ENCODE data around the gene OR6S1.

OR6S1 gene, protein sequence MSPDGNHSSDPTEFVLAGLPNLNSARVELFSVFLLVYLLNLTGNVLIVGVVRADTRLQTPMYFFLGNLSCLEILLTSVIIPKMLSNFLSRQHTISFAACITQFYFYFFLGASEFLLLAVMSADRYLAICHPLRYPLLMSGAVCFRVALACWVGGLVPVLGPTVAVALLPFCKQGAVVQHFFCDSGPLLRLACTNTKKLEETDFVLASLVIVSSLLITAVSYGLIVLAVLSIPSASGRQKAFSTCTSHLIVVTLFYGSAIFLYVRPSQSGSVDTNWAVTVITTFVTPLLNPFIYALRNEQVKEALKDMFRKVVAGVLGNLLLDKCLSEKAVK

DNA sequence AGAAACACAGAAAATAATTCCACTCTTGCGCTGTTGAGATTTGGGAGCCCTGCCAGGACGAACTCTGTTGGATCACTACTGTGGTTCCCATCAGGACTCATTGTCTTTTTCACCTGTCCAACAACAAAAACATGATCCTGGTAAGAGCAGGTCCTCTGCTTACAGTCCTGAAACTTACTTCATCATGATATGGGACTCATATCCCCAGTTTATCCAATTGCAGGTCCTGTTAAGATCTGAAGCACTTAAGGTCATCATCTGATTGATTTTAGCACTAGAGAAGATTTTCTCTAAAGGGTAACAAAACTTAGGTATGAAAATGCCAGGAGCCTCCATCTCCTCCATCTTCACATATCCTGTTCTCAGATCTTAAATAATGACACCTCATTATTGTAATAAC lies at the start of gene OR6S1:
Gene OR6S1 (minus strand): TSS at position 101 of the 400 bp plus-strand sequence. CDS start 0 bp downstream, at position 101.
- DNase-seq (ENCODE audit: insufficient read length, low spot score): no peak
- no peak for FAIRE-seq

DNA sequence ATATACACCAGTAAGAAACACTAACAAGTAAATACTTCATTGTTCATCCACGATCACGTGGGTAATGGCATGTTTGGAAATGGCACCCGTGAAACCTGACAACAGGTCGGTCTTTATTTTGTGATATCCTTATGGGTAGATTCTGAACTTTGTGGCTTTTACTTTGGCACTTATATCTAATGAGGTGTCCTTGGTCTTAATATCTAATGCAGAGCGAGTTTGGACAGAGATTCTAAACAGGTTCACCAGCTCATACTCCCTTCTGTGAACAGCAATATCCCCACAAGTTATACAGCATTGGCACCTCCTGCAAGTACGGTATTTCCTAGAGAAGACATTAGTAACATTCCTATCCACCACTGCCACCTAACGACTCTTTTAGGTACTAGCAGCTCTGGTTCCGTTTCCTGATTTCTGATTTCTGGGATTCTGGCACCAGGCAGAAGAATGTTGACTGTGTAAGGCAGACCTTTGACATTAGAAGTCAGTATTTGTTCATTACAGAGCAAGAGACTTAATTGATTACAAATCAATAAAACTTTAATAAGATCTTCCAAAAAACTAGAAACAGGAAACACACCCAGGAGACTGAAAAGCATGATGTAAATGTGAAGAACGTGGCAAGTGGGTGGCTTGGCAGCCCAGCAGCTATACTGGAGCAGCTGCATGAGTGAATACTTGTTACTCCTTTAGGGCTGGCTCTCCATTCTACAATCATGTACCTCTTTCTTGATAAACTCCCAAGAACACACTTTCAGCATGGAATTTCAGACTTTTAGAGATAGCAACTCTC lies 49.6 kb upstream of the OR6S1 start:
- no peak for FAIRE-seq
- DNase-seq (ENCODE audit: insufficient read length, low spot score): peak; percentile 54

DNA sequence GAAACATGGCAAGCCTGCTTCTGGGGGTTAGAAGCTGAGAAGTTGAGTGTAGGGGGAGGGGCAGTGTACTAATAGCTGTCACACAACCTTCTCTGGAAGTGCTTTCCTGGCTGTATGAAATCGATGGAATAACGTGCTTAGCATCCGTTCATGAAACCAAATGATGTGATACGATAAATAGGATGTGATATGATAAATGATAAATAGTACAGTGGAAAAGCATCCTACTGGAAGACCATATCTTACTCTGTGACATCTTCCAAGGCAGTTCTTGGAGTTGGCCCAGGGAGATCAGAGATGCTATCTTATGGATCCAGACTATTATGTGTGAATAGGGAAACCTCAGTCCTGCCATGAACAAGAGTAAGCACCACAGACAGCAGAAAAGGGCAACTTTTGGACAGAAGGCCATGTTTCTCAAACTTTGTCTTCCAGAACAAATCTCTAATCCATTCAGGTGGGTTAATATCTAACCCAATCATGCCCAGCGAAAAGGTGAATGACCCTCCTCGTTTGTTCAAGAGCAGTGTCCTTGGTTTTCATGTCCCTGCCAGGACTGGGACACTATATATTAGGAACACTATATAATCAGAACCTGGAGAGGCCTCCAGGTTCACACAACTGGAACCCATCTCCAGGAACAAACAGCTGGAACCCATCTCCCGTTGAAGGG lies 46.8 kb upstream of the OR6S1 start, which contains the start of gene ANG:
Gene ANG (plus strand): TSS at position 598 of the 673 bp plus-strand sequence. CDS start 4,801 bp downstream, outside the sequence.
- DNase-seq (ENCODE audit: insufficient read length, low spot score): no peak
- FAIRE-seq: no peak

DNA sequence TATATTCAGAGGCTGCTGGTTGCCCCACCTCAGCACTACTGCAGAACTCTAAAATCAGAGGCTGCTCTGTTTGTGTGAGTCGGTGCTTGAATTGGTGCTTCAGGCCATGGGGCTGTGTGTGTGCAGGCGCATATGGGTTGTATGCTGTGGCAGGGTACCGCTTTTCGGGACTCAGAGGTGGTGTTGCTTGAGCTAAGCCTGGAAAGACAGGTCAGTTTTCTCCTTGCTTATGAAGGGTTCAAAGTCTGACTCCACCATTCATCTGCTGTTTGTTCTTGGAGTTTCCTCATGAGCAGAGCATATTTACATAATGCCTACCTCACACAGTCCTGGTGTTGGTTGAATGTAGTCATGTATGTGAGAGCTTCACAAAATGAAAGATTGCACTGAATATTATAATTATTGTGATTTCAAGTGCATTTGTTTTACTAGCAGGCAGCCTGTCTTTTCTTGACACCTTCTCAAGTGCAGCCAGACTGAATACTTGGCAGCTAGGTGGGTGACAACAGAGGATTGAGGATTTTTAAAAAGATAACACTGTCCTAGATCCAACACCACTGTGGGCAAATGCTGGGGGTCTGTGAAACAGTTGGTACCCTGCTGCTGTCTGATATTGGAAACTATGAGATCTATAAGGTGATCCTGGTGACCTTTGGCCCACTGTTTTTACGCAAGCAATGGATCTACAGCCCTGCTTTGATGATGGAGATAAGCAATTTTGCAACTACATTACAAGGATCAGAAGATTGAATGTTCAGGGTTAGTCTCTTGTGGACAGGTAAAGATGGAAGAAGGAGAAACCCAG lies 46.1 kb upstream of the OR6S1 start:
- DNase-seq (ENCODE audit: insufficient read length, low spot score) (no peak), FAIRE-seq (no peak)

DNA sequence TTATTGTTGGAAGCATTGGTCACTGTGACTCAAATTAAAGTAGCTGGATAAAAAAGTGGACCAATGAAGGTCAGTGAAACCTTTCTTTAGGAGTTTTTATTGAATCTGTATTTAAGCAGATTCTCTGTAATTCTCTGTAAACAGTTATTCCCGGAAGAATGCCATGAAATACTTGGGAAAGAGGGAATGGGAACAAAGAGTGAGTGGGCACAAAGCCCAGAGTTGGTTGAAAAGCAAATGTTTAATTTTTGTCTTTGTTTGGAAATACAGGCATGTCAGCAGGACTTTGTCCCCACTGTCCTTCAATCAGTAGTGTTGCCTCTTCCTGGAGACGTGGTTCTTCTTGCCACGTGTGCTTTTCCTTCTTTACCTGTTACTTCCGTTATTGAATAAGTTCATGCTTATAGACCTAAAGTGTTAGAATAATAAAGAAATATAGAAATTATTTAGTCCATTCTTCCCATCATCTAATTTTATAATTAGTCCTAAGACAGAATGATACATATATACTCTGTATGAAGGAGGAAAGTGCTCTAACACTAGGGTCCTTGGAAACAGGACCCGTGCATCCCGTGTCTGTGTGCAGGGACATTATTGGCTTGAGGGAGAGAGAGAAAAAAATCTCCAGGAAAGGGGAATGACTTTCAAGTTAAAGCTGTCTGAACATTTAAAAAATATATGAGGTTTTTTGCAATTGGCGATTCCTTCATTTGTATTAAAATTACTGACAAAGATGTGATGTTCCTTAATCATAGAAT lies 45.1 kb upstream of the OR6S1 start:
- DNase-seq (ENCODE audit: insufficient read length, low spot score): no peak
- no peak for FAIRE-seq

DNA sequence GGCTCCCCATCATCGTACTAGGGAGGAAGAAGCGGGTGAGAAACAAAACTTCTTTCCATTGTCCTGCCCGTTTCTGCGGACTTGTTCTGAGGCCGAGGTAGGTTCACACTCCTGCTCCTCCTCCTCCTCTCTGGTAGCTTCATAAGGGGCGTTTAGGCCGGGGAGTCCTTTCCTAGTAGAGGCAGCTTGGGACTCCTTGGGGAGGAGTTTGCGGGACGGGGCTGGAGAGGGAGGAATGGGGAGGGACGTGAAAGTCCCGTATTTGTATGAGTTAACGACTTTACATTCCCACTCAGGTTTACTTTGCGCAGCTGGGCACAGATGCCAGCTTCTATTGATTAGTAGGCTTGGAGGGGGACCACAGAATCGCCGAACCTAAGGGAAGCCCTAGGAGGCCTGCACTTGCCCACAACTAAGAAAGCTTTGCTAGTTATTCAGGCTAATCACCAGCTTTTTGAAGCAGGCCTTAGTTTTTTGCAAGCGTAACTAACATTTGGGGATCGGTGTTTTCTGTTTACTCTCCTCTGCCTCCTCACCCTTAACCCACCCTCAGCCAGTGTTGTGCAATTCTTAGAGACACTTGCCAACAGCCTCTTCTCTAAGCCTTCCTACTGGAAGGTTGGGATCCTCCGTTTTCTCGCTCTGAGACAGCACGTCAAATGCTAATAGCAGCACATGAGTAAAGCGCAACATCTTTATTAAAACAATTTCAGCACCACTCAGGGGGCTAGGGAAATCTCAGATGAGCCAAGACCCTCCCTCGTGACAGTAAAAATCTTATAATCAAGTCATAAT lies 43.4 kb upstream of the OR6S1 start:
- DNase-seq (ENCODE audit: insufficient read length, low spot score) (no peak), FAIRE-seq (no peak)

DNA sequence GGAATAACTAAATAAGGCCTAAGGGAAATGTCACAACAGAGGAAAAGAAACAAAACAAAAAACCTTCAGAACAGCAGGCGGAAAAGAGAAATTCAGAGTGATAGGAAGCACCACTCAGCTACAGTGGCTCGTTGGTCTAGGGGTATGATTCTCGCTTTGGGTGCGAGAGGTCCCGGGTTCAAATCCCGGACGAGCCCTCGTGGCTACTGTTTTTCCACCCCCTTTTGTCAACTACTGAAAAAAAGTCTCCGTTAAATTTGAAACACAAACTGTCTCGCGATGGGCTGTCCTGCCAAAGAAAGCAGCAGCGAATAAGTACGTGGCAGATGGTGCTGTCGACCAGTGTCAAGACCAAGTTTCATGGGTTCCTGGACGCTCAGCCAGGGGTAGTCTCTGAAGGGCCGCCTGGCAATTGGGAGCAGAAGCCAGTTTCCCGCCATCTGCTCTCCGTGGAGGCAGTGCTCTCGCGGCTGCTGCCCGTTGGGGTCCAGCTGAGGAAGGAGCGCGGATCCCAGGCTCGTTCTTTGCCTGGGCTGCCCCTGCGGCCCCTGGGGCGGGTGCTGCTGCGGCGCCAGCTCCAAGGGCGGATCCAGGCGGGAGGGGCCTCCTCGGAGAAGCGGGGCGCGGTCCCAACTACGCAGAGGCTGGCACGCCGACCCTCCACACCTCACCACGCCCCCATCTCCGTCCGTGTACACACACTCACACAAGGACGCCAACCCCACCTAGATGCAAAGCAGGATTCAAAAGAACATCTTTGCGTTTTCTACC lies 42.6 kb upstream of the OR6S1 start, which contains the start of gene RNASE4:
Gene RNASE4 (plus strand): TSS at position 670 of the 771 bp plus-strand sequence. CDS start 14,812 bp downstream, outside the sequence.
- DNase-seq (ENCODE audit: insufficient read length, low spot score) (no peak), FAIRE-seq (no peak)

DNA sequence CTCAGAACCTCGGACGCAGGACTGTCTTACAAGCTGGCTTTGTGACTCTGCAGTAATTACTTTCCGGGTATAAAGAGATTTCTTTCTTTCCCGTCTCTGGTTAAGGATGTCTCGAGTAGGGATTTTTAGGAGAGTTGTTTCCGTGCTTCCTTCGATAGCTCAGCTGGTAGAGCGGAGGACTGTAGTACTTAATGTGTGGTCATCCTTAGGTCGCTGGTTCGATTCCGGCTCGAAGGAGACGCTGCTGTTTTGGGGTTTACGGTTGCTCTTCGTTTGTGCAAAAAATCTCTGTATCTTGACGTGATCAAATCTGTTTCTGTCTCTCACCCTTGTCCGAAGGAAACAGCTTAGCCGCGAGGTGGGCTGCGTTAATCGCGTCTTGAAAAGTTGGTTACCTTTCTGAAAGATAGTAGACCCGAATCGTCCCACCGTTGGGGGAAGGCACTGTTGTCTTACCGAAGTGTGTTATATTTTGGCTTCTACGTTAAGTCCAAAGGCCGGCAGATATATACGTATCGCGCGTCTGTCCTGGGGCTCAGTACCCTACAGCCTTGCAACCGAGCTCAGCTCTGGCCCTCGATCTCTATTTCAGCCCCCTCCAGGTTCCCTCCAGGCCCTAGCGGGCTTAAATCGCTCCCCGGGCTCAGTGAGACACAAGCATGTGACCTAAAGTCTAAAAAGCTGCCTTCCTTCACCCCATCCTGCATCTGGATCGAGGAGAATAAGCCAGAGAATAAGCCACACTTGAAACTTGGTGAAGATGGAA lies 41.8 kb upstream of the OR6S1 start:
- FAIRE-seq (no peak), DNase-seq (ENCODE audit: insufficient read length, low spot score) (no peak)

DNA sequence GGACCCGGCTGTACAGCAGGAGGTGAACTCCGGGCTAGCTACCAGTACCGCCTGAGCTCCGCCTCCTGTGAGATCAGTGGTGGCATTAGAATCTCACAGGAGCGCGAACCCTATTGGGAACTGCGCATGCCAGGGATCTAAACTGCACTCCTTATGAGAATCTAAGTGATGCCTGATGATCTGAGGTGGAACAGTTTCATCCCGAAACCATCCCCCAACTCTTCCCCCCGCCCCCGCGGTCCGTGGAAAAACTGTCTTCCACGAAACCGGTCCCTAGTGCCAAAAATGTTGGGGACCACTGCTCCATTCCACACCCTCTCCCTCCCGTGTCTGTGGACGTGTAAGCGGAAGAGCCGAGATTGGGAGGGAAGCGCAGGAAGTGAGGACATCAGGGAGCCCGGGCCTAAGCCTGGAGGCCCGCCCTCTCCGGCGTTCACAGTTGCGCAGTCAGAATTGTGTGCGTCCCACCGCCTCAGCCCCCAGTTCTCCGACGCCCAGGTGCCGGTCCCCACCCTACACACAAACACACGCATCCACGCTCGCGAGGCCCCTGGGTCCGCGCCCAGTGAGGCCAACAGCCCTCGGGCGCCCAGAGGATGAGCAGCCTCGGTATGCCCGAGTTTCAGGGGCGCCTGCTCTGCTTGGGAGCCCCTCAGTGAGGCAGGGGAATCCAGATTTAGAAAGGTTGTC lies 41.1 kb upstream of the OR6S1 start:
- DNase-seq (ENCODE audit: insufficient read length, low spot score) (peak; percentile 80), FAIRE-seq (no peak)

DNA sequence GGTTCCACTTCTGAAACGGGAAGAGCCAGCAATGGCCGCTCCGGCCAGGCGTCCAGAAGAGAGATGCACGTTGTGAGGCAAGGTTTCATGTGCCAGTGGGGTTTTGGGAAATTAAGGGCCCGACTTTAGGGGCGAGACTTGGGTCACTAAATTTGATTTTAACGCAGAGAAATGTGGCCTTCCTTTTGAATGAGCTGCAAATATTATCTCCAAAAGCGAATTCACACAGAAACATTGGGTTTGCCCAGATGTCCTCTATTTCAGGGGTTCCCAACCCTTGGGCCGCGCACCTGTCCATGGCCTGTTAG lies 40.6 kb upstream of the OR6S1 start:
- no peak for FAIRE-seq
- no peak for DNase-seq (ENCODE audit: insufficient read length, low spot score)

DNA sequence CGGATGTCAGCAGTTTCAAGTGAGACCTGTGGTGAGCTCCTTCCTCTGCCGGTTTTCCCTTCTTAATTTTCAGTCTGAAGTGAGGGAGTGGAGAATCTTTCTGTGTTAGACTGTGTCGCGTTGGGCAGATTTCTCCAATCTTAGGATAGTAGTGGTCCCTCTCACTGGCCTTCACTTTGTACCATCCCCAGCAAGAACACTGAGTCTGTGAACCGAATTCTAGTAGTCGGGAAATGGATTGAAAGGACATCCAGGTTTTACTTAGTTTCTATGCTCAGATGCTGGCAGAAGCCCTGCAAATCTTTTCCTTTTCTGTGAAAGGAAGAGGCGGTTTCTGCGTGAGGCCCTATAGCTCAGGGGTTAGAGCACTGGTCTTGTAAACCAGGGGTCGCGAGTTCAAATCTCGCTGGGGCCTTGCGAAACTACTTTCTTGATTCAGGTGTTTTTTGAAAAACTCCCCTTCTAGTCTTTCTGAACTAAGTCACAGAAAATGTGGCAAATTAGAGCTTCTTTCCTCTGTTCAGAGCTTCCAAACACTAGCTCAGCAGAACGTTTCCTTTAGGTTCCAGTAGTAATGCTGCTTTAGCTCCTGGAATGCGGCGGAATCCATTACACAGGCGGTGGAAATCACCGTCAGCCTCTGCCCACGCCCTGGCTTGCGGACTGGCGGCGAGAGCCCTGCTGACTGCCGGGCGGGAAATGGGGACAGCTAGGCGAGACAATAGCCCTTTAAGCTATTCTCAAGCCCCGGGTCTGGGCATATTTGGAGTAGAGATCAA lies 40.0 kb upstream of the OR6S1 start:
- peak; percentile 38 for DNase-seq (ENCODE audit: insufficient read length, low spot score)
- no peak for FAIRE-seq

DNA sequence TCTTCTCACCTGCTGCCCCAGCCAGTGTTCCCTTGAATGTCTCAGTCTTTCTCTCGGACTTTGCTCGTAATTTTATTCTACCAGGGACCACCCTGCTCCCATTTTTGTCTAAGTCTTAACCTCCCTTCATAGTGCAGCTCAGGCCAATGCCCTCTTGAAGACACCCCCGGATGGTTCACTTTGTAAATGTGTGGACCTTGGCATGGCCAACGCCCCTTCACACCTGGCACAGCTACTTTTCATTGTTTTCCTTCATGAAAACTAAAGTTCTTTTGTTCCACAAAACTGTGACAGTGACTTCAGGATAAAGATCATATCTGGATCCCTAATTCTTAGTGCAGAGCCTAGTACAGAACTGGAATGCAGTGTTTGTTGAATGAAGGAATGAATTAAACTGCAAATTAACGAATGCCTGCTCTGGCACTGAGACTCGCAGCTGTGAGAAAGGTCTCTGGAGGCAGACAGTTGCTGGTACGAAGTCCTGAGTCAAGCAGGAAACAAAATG lies 39.4 kb upstream of the OR6S1 start:
- no peak for DNase-seq (ENCODE audit: insufficient read length, low spot score)
- FAIRE-seq: no peak

DNA sequence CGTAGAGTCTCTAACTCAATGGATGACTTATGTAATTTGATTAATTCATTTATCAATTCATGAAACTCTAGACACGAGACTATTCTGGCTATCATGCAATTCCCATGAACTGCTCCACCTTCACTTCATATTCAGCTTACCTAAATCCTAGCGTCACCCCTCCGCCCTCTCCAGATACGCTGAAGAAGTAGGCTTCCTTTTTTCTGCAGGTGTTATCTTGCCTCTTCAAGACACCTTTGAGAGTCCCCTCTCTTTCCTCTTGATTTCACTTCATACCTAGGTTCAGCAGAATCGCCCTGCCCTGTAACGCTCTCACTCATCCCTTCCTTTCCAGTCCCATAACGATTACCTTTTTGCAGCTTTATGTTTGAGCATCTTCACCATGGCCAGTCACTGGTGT lies 38.9 kb upstream of the OR6S1 start:
- no peak for DNase-seq (ENCODE audit: insufficient read length, low spot score)
- no peak for FAIRE-seq

DNA sequence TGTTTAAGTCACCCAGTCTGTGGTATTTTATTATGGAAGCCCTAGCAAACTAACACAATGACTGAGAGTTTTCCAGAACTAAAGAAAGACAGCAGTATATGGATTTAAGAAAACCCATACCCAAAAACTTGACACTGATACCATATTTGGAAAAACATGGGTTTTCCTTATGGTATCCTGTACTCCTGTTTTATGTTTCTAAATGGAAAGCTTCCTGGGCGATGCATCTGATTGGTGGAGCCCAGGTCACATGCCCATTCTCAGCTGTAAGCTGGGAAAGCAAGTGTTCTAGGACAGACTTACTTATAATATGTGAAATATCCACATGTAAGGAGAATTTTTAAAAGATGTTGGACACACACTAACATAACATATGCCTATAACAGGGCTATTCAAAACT lies 38.4 kb upstream of the OR6S1 start:
- no peak for FAIRE-seq
- no peak for DNase-seq (ENCODE audit: insufficient read length, low spot score)

DNA sequence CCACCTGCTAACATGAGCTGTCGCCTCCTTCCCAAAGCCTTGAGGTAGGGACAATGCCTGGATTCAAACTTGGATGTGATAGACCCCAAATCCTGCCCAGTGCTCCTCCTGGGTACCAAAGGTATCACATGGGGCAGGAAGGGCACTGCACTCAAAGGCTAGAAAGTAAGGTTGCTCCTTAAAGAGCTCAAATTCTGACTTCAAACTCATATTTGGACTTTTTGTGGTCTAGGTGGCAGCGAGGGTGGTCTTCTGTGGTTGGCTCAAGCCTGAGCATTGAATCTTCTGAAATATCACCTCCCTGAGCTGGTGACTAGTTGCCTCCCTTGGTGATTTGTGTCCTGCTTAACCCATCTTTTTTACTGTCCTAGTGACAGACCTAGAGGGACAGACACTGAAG lies 34.6 kb upstream of the OR6S1 start:
- FAIRE-seq (no peak), DNase-seq (ENCODE audit: insufficient read length, low spot score) (no peak)

DNA sequence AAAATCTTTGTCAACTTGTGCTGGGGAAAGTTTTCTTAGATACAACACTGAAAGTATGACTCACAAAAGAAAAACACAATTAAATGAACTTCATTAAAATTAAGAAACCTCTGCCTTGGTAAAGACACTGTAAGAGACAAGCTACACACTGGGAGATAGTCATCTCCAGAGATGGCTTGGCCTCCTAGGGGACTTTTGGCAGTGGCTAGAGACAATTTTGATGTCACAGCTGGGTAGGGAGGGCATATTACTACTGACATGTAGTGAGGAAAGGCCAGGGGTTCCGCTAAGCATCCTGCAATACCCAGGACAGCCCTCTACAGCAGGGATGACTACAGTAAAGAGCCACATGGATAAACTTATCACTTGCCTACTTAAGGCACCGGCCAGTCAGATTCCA lies 34.2 kb upstream of the OR6S1 start:
- FAIRE-seq (no peak), DNase-seq (ENCODE audit: insufficient read length, low spot score) (no peak)
